ENCODE measurements around the gene C7orf33. TPM values are rescaled to one million over a fixed set of nuclear protein-coding genes. Genes with fewer than 3 reads are reported as not detected.
"Not testable (repeated sequence)": the region's sequence is repeated elsewhere in the genome, so short reads cannot be mapped to it uniquely, and the experiment has no call there.

Gene C7orf33
- total RNA-seq, 2 experiments from 2014 or later: not detected

- BruUV-seq (replicated peaks): no TSS peak
- intact Hi-C loops (cut with micrococcal nuclease; ENCODE audit: unreplicated experiment): no loop called here
- no peak overlapping the region for H3K27ac ChIP-seq (ENCODE audit: low read depth, low read length, poor library complexity, severe bottlenecking)
- no peaks in the 10 kb centered on the region for H3K9me2 ChIP-seq (ENCODE audit: insufficient read depth, low read length)
- H3K36me3 ChIP-seq (ENCODE audit: insufficient read depth, low read length): no peaks in the 10 kb centered on the region
- no peaks in the 10 kb centered on the region for H3K9me3 ChIP-seq (ENCODE audit: low read length)
- ChIA-PET CTCF (ENCODE audit: unreplicated experiment) (no interaction called here), POLR2A (interaction anchor here (0.5 kb wide), 1 partner anchor 689 kb away, joined by 3 read pairs; no protein-coding TSS in a partner anchor)
- H4K20me1 ChIP-seq (ENCODE audit: insufficient read depth, low read length): no peaks in the 10 kb centered on the region
- H3K79me2 ChIP-seq (ENCODE audit: insufficient read depth, low read depth, low read length): no peaks in the 10 kb centered on the region
- no peak overlapping the region for H3K4me2 ChIP-seq (ENCODE audit: low read length)
- H3K4me3 ChIP-seq (ENCODE audit: low read depth, low read length, poor library complexity, severe bottlenecking): no peak overlapping the region
- DNase-seq (ENCODE audit: low spot score): no peak
- peaks cover 15% of the 10 kb centered on the region for H3K4me1 ChIP-seq (ENCODE audit: insufficient read depth, low read length, poor library complexity, severe bottlenecking)
- TF ChIP-seq, protein P1, sequence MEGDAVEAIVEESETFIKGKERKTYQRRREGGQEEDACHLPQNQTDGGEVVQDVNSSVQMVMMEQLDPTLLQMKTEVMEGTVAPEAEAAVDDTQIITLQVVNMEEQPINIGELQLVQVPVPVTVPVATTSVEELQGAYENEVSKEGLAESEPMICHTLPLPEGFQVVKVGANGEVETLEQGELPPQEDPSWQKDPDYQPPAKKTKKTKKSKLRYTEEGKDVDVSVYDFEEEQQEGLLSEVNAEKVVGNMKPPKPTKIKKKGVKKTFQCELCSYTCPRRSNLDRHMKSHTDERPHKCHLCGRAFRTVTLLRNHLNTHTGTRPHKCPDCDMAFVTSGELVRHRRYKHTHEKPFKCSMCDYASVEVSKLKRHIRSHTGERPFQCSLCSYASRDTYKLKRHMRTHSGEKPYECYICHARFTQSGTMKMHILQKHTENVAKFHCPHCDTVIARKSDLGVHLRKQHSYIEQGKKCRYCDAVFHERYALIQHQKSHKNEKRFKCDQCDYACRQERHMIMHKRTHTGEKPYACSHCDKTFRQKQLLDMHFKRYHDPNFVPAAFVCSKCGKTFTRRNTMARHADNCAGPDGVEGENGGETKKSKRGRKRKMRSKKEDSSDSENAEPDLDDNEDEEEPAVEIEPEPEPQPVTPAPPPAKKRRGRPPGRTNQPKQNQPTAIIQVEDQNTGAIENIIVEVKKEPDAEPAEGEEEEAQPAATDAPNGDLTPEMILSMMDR (conservative IDR thresholded peaks at IDR 0.05; ENCODE audit: low read length): no peak
- TF ChIP-seq EZH2phosphoT487 (IDR thresholded peaks at IDR 0.05; ENCODE audit: borderline replicate concordance, low read depth, low read length): no peak
- no peak overlapping the region for H2AFZ ChIP-seq (ENCODE audit: low read length)
These were observed 23.8 kb upstream of the C7orf33 start for GRCh38 chr7:148566736-148567135.

DNA sequence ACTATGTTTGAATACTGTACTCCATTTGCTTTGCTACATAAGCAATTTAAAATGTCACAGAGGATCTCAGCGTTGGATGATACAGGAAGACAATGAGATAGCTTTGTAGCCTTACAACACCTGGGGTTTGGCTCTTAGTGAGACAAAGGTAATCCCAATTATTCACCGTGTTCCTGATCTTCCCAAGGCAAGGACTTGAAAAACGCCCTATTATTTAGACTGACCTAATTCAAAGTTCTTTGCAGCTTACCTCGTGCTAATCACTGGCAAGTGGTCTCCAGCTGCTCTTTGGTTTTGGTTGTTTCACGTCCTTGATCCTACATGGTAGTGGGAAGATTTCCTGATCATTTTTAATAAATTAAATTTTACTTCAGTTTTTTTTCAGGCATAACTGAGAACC is 23.0 kb upstream of the C7orf33 start:
- no peak overlapping the region for H3K4me2 ChIP-seq (ENCODE audit: low read length)
- H3K4me3 ChIP-seq (ENCODE audit: low read depth, low read length, poor library complexity, severe bottlenecking): no peak overlapping the region
- ChIA-PET POLR2A (interaction anchor here (1.3 kb wide), 1 partner anchor 415 kb away, joined by 3 read pairs; no protein-coding TSS in a partner anchor), CTCF (ENCODE audit: unreplicated experiment) (no interaction called here)
- no peak overlapping the region for H3K27ac ChIP-seq (ENCODE audit: low read depth, low read length, poor library complexity, severe bottlenecking)
- no peaks in the 10 kb centered on the region for H3K36me3 ChIP-seq (ENCODE audit: insufficient read depth, low read length)
- no peaks in the 10 kb centered on the region for H3K79me2 ChIP-seq (ENCODE audit: insufficient read depth, low read depth, low read length)
- no peaks in the 10 kb centered on the region for H3K9me2 ChIP-seq (ENCODE audit: insufficient read depth, low read length)
- no peak overlapping the region for H2AFZ ChIP-seq (ENCODE audit: low read length)
- DNase-seq (ENCODE audit: low spot score): no peak
- H3K9me3 ChIP-seq (ENCODE audit: low read length): no peaks in the 10 kb centered on the region
- H3K4me1 ChIP-seq (ENCODE audit: insufficient read depth, low read length, poor library complexity, severe bottlenecking): peaks cover 15% of the 10 kb centered on the region
- BruUV-seq (replicated peaks): no TSS peak
- H4K20me1 ChIP-seq (ENCODE audit: insufficient read depth, low read length): no peaks in the 10 kb centered on the region
- intact Hi-C loops (cut with micrococcal nuclease; ENCODE audit: unreplicated experiment): no loop called here
- TF ChIP-seq, protein P1 (conservative IDR thresholded peaks at IDR 0.05; ENCODE audit: low read length): no peak
- TF ChIP-seq EZH2phosphoT487 (IDR thresholded peaks at IDR 0.05; ENCODE audit: borderline replicate concordance, low read depth, low read length): no peak

DNA sequence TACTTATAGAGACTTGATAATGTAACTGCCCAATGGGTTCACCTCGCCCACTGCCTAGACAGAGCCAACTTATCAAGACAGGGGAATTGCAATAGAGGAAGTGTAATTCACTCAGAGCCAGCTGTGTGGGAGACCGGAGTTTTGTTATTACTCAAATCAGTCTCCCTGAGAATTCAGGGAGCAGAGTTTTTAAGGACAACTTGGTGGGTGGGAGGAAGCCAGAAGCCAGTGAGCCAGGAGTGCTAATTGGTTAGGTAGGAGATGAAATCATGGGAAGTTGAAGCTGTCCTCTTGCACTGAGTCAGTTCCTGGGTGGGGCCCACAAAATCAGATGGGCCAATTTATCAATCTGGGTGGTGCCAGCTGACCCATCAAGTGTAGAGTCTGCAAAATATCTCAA is 20.1 kb upstream of the C7orf33 start:
- TF ChIP-seq, protein P1 (conservative IDR thresholded peaks at IDR 0.05; ENCODE audit: low read length): no peak
- TF ChIP-seq EZH2phosphoT487 (IDR thresholded peaks at IDR 0.05; ENCODE audit: borderline replicate concordance, low read depth, low read length): no peak
- BruUV-seq (replicated peaks): no TSS peak
- ChIA-PET CTCF (ENCODE audit: unreplicated experiment) (no interaction called here), POLR2A (no interaction called here)
- H3K4me1 ChIP-seq (ENCODE audit: insufficient read depth, low read length, poor library complexity, severe bottlenecking): no peaks in the 10 kb centered on the region
- no peaks in the 10 kb centered on the region for H3K9me3 ChIP-seq (ENCODE audit: low read length)
- no peaks in the 10 kb centered on the region for H3K79me2 ChIP-seq (ENCODE audit: insufficient read depth, low read depth, low read length)
- no peak overlapping the region for H3K4me3 ChIP-seq (ENCODE audit: low read depth, low read length, poor library complexity, severe bottlenecking)
- H2AFZ ChIP-seq (ENCODE audit: low read length): no peak overlapping the region
- DNase-seq (ENCODE audit: low spot score): no peak
- H3K27ac ChIP-seq (ENCODE audit: low read depth, low read length, poor library complexity, severe bottlenecking): no peak overlapping the region
- H4K20me1 ChIP-seq (ENCODE audit: insufficient read depth, low read length): no peaks in the 10 kb centered on the region
- H3K36me3 ChIP-seq (ENCODE audit: insufficient read depth, low read length): no peaks in the 10 kb centered on the region
- no peak overlapping the region for H3K4me2 ChIP-seq (ENCODE audit: low read length)
- intact Hi-C loops (cut with micrococcal nuclease; ENCODE audit: unreplicated experiment): loop anchor here (10.0 kb wide), 1 partner anchor 224 kb away; no protein-coding TSS in a partner anchor
- H3K9me2 ChIP-seq (ENCODE audit: insufficient read depth, low read length): no peaks in the 10 kb centered on the region

DNA sequence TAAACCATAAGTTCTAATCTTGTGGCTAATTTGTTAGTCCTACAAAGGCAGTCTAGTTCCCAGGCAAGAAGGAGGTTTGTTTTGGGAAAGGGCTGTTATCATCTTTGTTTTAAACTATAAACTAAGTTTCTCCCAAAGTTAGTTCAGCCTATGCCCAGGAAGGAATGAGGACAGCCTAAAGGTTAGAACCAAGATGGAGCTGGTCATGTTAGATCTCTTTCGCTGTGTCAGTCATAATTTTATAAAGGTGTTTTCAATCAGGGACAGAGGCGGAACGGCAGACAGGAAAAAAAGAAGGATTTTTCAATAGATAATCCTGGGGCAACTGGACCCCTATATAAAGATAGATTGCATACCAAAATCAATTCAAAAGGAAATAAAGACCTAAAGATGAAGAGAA is 19.6 kb upstream of the C7orf33 start:
- H3K79me2 ChIP-seq (ENCODE audit: insufficient read depth, low read depth, low read length); H4K20me1 ChIP-seq (ENCODE audit: insufficient read depth, low read length); BruUV-seq (replicated peaks); H3K4me1 ChIP-seq (ENCODE audit: insufficient read depth, low read length, poor library complexity, severe bottlenecking); H3K9me2 ChIP-seq (ENCODE audit: insufficient read depth, low read length); H3K4me3 ChIP-seq (ENCODE audit: low read depth, low read length, poor library complexity, severe bottlenecking); H3K36me3 ChIP-seq (ENCODE audit: insufficient read depth, low read length); H3K27ac ChIP-seq (ENCODE audit: low read depth, low read length, poor library complexity, severe bottlenecking); H3K4me2 ChIP-seq (ENCODE audit: low read length); H3K9me3 ChIP-seq (ENCODE audit: low read length); H2AFZ ChIP-seq (ENCODE audit: low read length); CTCF ChIA-PET (ENCODE audit: unreplicated experiment); DNase-seq (ENCODE audit: low spot score): not testable (repeated sequence)
- POLR2A ChIA-PET: interaction anchor here (0.6 kb wide), 1 partner anchor 44 kb away, joined by 4 read pairs; no protein-coding TSS in a partner anchor
- intact Hi-C loops (cut with micrococcal nuclease; ENCODE audit: unreplicated experiment): loop anchor here (10.0 kb wide), 1 partner anchor 224 kb away; no protein-coding TSS in a partner anchor
